Lung (tissue), 12 donors: ENCODE measurements around the gene PTPRN2. TPM values are rescaled to one million over a fixed set of nuclear protein-coding genes. Genes with fewer than 3 reads are reported as not detected.
"Not testable (repeated sequence)": the region's sequence is repeated elsewhere in the genome, so short reads cannot be mapped to it uniquely, and the experiment has no call there.

Experiments
- ATAC-seq: fragments of 200-7000 bp; cut with Tn5 transposase; one replicate; pipeline ENCODE4 v1.9.1; 2020; ENCODE audit warnings: moderate number of reproducible peaks; ENCODE audit not compliant: insufficient read depth, low FRiP score
- DNase-seq, 3 donors: peaks; one replicate each; pipeline ENCODE4 v3.0.0-alpha.2; 2013 to 2017
- H3K27ac ChIP-seq, 2 donors: one replicate each; pipeline ENCODE4 v1.5.1; 2013; ENCODE audit warnings: mild to moderate bottlenecking in 2 of 2, moderate library complexity in 2 of 2, control low read depth in 1 of 2, inconsistent platforms in 1 of 2, low read depth in 1 of 2, low read length in 1 of 2
- H3K27me3 ChIP-seq, 3 donors: one replicate each; pipeline ENCODE4 v1.5.1; 2013; ENCODE audit warnings: low read length in 2 of 3; ENCODE audit not compliant: control insufficient read depth in 3 of 3, insufficient read depth in 3 of 3
- H3K36me3 ChIP-seq, 4 donors: one replicate each; pipeline ENCODE4 v1.5.1; 2013; ENCODE audit warnings: low read length in 4 of 4, mild to moderate bottlenecking in 1 of 4, moderate library complexity in 1 of 4; ENCODE audit not compliant: control insufficient read depth in 4 of 4, insufficient read depth in 4 of 4
- H3K4me1 ChIP-seq, 5 donors: one replicate each; pipeline ENCODE4 v1.5.1; 2013; ENCODE audit warnings: low read length in 5 of 5, mild to moderate bottlenecking in 2 of 5, moderate library complexity in 1 of 5; ENCODE audit not compliant: control insufficient read depth in 5 of 5, insufficient read depth in 5 of 5
- H3K4me3 ChIP-seq: one replicate; pipeline ENCODE4 v1.5.1; 2013; ENCODE audit warnings: mild to moderate bottlenecking, control low read depth, moderate library complexity
- H3K9ac ChIP-seq, 2 donors: one replicate each; pipeline ENCODE4 v1.5.1; 2013; ENCODE audit warnings: low read length in 2 of 2, control low read depth in 1 of 2; ENCODE audit not compliant: insufficient read depth in 1 of 2
- H3K9me3 ChIP-seq, 4 donors: one replicate each; pipeline ENCODE4 v1.5.1; 2013; ENCODE audit warnings: low read length in 3 of 4, mild to moderate bottlenecking in 1 of 4, moderate library complexity in 1 of 4; ENCODE audit not compliant: control insufficient read depth in 4 of 4, insufficient read depth in 3 of 4
- WGBS, 2 donors: extraction: QIAGEN DNeasy Blood & Tissue Kit; methylation state at CpG; one replicate each; pipeline ENCODE4 v1.1.7; 2013; 5-methylcytosine and 5-hydroxymethylcytosine counted together
- polyA plus RNA-seq, 2 donors: library from polyadenylated mRNA; stranded (reverse); fragments of 200-250 nt; gene quantifications; one replicate each; pipeline ENCODE4 v1.2.1, GENCODE V29; 2013
- total RNA-seq, 2 donors: library from RNA; depleted of rRNA in 1 of 2; stranded (reverse); fragments of >200 nt in 1 of 2; gene quantifications; one replicate each; pipeline ENCODE4 v1.2.1, GENCODE V29; 2014 to 2021
- TF ChIP-seq, protein P1 (sequence below): IDR thresholded peaks from 2 replicates; pipeline ENCODE4 v1.5.1; 2012; ENCODE audit warnings: mild to moderate bottlenecking; ENCODE audit errors: control extremely low read depth, extremely low read depth
- donor health status: control.
- donor health status: control.
- donor health status: Bipolar disorder and iron deficiency.
- donor health status: healthy.
- donor health status: DM: yes; HTN: yes; CAD: no.

The PTPRN2 gene
- total and polyA plus RNA-seq, 4 donors = 2.1 to 7.4 (median 4.4) TPM

DNA sequence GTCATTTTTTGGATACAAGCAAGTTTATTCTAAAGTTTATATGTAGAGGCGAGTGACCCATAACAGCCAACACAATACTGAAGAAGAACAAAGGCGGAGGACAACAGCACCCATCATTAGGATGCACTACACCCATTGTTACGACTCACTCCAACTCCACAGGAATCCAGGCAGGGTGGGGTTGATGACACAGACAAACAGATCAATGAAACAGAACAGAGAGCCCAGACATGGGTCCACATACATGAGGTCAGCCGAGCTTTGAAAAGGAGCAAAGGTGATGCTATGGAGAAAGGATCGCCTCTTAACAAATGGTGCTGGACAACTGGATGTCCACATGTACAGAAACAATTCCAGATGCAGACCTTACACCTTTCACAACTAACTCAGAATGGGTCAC lies 426.4 kb downstream of the PTPRN2 start:
- DNase-seq (no peak), ATAC-seq (no peak)
- no peaks in the 10 kb centered on the region for H3K27me3 ChIP-seq
- no peaks in the 10 kb centered on the region for H3K36me3 ChIP-seq
- 91 to 94% methylated on average over 5 of the region's 5 CpGs for WGBS, 2 donors
- H3K4me3 ChIP-seq = no peak overlapping the region
- no peak overlapping the region for H3K9ac ChIP-seq
- H3K4me1 ChIP-seq = no peaks in the 10 kb centered on the region
- TF ChIP-seq, protein P1, sequence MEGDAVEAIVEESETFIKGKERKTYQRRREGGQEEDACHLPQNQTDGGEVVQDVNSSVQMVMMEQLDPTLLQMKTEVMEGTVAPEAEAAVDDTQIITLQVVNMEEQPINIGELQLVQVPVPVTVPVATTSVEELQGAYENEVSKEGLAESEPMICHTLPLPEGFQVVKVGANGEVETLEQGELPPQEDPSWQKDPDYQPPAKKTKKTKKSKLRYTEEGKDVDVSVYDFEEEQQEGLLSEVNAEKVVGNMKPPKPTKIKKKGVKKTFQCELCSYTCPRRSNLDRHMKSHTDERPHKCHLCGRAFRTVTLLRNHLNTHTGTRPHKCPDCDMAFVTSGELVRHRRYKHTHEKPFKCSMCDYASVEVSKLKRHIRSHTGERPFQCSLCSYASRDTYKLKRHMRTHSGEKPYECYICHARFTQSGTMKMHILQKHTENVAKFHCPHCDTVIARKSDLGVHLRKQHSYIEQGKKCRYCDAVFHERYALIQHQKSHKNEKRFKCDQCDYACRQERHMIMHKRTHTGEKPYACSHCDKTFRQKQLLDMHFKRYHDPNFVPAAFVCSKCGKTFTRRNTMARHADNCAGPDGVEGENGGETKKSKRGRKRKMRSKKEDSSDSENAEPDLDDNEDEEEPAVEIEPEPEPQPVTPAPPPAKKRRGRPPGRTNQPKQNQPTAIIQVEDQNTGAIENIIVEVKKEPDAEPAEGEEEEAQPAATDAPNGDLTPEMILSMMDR = no peak
- H3K27ac ChIP-seq = no peak overlapping the region
- peaks cover 0 to 14% (median 2%) of the 10 kb centered on the region in 4 donors for H3K9me3 ChIP-seq

DNA sequence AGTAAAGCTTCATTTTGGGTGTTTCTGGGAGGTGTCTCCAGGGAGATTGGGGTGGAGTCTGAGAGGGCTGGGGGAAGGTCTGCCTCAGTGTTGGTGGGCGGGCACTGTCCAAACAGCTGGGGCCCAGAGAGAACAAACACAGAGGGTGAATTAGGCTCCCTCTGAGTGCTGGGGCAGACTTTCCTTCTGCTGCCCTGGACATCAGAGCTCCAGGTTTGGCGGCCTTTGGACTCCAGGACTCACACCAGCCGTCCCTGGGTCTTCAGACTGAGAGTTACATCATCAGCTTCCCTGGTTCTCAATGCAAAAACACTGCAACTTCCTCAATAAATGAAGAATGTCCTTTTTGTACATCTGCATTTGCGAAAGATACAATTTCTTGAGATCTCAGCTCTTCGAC lies 427.4 kb downstream of the PTPRN2 start:
- ATAC-seq = no peak
- TF ChIP-seq, protein P1 = no peak
- H3K9ac ChIP-seq = no peak overlapping the region
- H3K36me3 ChIP-seq = no peaks in the 10 kb centered on the region
- WGBS, 2 donors = 75% methylated on average over 5 of the region's 5 CpGs
- H3K27me3 ChIP-seq = no peaks in the 10 kb centered on the region
- peaks cover 0 to 15% (median 6%) of the 10 kb centered on the region in 4 donors for H3K9me3 ChIP-seq
- no peak overlapping the region for H3K4me3 ChIP-seq
- DNase-seq = no peak
- no peaks in the 10 kb centered on the region for H3K4me1 ChIP-seq
- no peak overlapping the region for H3K27ac ChIP-seq

DNA sequence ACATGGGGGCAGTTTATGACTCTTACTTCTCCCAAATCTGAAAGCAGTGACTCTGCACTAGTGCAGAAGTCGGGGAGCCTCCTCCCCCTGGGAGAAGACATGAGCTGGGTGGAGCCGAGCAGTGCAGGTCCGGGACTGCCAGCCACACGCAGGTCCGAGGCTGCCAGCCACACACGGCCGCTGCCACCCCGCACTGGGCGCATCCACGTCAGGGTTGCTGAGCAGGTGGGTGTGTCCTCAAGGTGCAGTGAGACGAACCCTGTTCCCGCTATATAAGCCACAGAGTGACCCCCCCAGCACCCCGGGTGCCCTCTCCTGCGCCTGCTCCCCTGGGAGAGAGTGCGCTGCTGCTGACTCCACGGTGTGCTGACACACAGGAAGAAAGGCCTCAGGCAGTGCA lies 430.2 kb downstream of the PTPRN2 start:
- 87 to 95% methylated on average over 16 of the region's 16 CpGs for WGBS, 2 donors

DNA sequence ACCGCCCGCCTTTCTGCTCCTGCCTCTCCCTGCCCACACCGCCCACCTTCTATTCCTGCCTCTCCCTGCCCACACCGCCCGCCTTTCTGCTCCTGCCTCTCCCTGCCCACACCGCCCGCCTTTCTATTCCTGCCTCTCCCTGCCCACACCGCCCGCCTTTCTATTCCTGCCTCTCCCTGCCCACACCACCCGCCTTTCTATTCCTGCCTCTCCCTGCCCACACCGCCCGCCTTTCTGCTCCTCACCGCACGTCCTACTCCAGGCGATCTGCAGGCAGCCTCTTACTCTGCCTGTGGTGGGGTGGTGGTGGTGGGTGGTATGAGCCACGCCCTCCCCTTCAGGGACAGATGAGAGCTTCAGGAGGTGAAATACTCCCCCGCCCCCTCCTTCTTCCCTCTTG lies 436.4 kb downstream of the PTPRN2 start:
- H3K9me3 ChIP-seq = peaks cover 0 to 21% (median 9%) of the 10 kb centered on the region in 4 donors
- H3K36me3 ChIP-seq, H3K4me1 ChIP-seq, H3K27me3 ChIP-seq, ATAC-seq, H3K27ac ChIP-seq, H3K9ac ChIP-seq, H3K4me3 ChIP-seq: not testable (repeated sequence)
- DNase-seq = peak in 2 of 3 donors; percentile 9 to 37
- WGBS, 2 donors = 76 to 78% methylated on average over 17 of the region's 17 CpGs

More for the DNA sequence above, 430.2 kb downstream of the PTPRN2 start:
- Histone ChIP-seq H3K4me1 (no peaks in the 10 kb centered on the region), H3K4me3 (no peak overlapping the region), H3K36me3 (no peaks in the 10 kb centered on the region), H3K9me3 (peaks cover 0 to 20% (median 4%) of the 10 kb centered on the region in 4 donors), H3K27me3 (no peaks in the 10 kb centered on the region), H3K9ac (no peak overlapping the region), H3K27ac (no peak overlapping the region)
- DNase-seq (no peak), ATAC-seq (no peak)
- TF ChIP-seq, protein P1 = no peak
